CMK (cell line): Measurements from ENCODE around the gene USP4.

Source experiments
- DNase-seq: peaks from one replicate; pipeline ENCODE4 v3.0.0-alpha.2; 2010; ENCODE audit warnings: low read depth

The USP4 gene

DNA sequence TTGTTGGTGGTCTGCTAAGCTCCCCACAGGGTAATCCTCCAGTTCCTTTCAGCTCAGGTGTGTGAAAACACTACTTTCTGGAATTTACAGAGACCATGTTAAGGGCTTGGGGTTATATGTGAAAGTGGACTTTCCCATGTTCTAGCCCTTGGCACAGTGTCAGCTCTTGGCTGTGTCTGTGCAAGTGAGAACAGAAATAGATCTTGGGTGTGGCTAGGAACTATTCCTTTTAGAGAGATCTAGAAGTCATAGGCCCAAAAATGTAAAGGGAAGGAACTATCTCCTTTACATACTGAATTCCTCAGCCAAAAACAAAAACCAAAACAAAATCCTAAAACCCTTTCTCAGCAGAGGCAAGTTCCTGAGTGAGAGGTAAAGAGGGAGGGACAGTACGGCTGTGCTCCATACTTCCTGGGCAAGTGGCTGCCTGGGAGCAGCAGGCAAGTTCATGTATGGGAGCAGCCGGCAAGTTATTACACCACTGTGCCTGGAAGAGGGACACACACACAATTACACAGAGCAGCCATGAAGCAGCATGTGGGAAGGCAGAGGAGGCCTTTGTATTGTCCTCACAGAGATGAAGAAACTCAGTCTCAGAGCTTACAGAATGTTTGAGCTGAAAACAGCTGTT, 43.0 kb downstream of the USP4 start:
- DNase-seq: no peak

DNA sequence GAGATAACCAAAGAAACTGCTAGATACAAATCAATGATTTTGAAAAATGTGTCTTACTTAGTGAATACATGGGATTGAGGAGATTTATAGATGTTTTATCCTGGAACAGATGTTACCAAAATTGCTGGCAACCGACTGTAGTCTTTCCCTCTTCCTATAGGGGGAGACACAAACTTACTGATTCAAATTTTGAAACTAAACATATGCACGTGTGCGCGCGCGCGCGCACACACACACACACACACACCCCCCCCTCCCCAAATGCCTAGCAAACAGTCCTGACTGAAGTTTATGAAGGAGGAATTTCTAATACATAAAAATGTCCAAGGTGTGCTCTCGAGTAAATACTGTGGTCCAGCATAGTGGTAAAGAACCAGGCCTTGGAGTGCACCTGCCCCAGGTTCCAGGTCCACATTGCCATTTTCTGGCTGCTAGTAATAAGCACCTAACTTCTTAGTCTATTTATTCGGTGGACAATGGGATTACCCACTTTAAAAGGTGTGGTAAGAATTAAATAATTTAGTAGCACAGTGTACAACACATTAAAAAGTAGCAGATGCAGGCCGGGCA, 44.3 kb downstream of the USP4 start:
- DNase-seq: no peak

DNA sequence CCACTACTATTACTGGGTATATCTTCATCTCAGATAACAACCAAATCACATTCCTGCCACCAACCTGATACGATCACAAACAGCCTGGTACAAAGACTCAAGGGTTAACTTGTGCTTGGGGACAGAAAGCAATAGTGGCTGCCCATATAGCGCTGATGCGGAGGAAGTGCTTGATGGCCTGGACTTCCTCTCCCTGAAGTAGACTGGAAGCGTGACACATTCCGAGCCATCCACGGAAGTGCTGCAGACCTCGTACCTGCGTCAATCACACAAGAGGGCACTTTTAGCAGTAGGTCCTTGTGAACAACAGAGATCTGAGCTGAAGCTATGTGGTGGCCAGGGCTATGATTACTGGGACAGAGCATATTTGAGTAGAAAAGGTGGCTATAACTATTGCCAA, 45.5 kb downstream of the USP4 start:
- DNase-seq: no peak

DNA sequence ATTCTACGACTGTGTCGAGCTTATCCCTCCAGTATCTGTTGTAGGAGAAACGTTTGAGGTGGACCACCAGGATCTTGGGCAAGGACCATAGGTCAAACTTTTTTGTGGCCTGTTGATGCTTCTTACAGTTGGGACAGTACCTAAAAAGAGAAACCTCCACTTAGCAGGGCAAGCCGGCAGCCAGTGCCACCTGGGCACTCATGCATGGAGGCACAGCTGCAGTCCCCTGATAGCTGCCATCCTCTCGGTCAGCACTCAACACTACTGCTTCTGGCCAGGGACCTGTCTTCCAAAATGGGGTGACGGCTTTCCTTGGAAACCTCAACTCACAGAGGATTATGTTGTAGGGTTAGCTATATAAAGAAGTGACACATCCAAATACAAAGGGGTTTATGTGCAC, 55.9 kb downstream of the USP4 start:
- no peak for DNase-seq

DNA sequence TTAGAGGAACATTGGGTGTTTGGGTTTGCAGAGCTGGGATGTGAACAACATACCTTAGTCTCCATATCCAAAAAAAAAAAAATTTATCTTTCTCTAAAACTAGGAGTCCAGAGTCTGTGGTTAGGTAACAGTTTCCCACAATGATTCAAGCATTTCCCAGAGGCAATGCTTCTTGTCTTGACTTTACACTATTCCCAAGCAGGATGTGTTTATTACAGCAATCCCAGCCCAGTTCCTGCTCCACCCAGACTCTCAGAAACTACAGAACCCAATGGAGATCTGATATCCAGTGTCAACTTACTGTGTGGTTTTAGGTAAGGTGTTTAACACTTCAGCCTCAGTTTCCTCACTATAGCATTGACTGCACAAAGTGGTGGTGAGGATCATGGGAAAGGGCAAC, 60.5 kb downstream of the USP4 start:
- DNase-seq: no peak

DNA sequence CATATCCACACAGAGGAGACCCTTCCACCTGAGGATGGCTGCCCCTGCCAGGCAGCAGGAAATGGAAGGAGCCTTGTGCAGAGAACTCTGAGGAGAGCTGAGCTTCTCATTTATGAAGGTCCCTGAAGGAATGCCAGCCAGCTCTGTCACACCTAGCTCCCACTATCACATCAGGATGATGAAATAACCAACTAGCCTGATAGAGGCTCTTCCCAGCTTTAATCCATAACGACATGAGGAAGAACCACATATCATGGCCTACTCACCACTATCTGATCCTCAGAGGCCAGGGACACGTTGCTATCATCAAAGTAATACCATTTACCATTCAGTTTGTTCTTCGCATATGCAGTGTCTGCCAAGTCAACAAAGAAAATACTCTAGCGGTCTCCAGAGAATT, 61.3 kb downstream of the USP4 start:
- DNase-seq: no peak

DNA sequence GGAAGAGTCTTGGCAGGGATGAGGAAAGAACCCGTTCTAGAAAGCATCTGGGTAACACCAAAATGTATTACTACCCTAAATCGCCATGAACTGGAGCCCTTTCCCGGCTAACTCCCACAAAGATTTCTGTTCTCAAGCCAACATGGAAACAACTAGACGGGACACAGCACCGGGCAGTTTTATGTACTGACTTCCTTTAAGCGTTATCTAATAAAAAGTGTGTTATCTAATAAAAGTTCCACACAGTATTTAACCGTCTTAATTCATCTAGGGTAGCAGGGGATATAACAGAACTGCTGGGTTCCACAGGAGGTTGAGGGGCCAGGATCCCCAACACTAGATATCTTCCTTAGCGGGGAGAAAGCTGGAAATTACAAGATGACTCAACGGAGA, 62.5 kb downstream of the USP4 start:
- DNase-seq: no peak

DNA sequence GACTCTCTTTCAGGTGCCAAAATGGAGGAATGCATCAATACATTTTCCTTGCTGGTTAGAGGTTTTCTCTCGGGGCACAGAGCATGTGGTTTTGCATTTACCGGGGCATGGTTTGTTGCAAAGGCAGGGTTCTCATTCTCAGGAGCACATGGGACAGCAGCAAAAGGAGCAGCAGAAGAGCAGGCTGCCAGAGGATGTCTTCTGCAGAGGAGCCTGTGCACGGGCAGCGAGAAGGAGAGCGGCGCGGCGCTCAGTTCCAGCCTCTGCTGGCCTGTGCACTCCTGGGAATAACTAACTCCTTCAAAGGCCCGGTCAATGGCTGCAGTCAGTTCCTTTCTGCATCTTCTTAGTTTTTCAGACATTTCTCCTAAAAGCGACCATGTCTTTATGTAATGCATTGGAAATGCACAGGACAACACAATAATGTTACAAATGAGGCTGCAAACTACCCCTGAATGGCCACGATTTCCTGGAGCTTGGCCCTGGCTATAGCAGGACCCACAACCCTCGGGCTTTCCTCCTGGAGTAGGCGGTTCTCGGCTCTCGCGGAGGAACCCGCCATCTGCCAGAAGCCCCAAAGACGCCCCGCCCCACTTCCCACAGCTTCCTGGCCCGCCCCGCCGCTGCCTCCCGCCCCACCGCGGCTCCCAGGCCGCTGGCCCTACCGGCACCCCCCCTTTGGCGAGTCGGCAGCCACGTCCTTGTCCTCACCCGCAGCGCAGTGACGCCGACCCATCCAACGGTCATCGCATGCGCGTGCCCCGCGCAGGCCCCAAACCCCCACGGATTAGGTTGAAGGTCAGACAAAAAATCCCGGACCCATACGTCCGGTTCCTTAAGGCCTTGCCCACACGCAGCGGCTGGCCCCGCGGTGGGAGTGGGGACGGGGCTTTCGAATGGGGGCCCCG, 63.1 kb downstream of the USP4 start, which contains the start of gene C3orf62:
TSS of gene C3orf62 (minus strand) at position 758 of the 908 bp plus-strand sequence. CDS start at position 398, 360 bp downstream.
- DNase-seq: peak; percentile 57

DNA sequence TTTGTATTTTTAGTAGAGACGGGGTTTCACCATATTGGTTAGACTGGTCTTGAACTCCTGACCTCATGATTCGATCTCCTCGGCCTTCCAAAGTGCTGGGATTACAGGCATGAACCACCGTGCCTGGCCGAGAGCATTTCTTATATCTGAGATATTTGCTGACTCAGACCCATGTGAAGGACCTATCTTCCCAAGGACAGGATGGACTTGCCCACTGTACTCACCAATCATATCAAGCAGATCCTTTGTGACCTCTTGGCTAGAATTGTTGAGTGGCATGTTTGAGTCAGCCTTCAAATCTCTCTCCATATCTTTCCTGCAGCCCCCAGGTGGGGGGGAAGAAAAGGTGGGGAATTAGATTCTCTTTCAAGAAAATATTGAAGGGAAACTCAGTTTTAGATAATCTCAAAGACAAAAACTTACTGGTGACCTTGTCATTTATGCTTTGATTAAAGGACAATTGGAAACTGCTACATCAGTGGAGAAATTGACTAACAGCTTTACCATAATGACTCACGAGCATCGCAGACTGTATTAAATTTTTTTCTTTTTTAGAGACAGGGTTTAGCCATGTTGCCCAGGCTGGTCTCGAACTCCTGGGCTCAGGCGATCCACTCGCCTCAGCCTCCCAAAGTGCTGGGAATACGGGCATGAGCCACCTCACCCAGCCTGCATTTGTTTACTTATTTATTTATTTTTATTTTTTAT, 65.9 kb downstream of the USP4 start:
- no peak for DNase-seq

DNA sequence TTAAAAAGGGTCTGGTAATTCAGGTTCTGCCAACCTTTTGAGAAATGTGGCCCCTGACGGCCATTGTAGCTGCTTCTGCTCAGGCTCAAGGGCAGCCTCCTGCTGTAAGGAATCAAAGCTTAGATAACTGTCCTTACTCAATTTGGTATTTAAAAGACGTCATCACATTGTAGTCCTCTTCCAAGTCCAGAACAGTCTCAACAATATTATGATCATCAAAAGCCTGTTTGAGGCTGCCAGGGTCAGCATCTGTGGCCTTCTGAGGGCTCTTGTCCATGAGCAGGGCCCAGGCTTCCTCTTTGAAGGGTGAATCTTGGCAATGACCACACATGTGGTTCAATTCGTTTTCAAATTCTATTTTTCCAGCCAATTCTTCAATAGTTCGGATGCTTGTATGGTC, 68.8 kb downstream of the USP4 start:
- DNase-seq: no peak

DNA sequence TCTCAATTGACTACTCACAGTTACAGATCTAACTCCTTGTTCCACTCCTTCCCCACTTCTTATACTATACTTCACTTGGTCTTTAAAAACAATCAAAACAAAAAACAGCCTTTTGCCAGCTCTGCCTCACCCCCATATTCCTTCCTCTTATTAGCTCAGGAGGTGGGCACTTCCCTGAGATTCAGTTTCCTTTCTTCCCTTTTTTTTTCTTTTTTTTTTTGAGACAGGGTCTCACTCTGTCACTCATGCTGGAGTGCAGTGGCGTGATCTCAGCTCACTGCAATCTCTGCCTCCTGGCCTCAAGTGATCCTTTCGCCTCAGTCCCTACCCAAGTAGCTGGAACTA, 69.7 kb downstream of the USP4 start:
- DNase-seq: no peak

DNA sequence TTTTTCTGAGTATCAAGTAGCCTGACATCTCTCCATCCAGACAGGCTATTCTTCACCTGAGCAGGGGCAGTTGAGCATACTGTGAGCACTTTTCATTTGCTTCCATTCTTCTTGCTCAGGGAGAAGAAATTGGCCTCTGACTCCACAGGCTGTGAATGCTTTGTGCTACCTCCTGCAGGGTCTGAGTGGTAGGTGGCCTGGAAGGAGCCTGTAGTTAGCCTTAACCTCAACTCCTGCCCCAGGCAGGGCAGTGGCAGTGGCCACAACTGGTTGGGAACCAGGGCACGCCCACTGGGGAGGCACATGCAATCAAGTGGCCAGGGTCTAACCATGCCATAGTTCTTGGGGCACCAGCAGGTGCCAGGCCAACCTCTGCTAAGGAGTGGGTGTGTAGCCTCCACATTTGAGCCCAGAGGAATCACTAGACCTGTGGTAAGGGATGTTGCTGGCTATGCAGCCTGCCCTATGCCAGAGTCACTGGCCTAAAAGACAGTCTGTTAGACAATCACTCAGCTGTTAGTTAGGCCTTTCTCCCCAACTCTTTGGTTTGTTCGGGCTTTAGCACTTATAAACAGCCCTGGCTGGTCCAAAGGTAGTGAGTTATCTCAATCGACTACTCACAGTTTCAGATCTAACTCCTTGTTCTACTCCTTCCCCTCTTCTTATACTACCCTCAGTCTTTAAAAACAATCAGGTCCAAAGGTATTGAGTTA, 70.3 kb downstream of the USP4 start:
- no peak for DNase-seq

DNA sequence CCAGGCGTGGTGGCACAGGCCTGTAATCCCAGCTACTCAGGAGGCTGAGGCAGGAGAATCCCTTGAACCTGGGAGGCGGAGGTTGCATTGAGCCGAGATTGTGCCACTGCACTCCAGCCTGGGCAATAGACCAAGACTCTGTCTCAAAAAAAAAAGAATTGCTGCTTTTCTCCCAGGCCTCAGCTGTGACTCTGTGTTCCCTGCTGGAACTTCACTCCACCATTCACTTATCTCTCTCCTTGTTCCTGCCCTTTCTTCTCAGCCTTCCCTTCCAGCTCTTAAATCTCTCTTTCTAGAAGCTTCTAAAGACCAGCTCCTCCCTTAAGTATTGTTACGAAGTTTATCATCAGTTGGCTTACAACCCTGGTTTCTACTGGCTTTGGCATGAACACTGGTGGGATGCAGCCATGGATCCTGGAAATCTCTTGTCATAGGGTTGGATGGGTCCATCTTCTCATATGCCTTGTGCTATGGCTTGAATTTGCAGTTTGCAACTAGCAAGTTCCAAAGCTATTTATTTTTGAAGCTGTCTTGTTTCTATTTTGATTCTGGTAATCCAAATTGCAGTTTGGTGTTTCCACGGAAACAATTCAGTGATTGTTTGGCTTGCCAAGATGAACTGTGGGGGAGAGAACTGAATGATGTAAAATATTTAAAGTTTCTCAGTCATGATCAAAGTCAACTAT, 73.3 kb downstream of the USP4 start:
- no peak for DNase-seq

DNA sequence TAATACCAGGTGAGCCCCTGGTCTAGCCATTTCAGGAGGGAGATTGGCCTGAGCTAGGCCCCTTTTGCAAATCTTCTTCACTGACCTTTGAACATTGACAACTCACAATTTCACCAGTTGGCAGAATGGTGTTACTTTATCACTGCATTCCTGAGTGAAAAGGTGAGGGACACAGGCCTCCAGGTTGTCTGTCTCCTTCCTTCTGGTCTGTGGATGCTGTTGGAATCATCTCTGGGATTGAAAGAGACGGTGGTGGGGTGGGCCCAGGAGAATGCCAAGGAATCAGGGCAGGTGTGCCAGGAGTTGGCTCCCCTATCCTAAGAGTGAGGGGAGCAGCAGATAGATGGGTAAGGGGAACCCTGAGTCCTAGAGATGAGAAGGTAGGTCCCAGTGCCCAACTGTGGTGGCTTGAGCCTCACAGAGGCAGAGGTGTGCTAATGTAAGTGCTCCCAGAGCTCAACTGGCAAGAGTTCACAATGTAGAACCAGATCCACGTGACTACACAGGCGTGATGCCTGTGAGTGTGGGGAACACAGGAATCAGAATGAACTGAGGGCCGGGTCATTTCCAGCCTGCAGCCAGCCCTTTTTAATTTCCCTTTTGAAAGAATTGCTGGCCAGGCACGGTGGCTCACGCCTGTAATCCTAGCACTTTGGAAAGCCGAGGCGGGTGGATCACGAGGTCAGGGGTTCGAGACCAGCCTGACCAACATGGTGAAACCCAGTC, 74.0 kb downstream of the USP4 start:
- no peak for DNase-seq

DNA sequence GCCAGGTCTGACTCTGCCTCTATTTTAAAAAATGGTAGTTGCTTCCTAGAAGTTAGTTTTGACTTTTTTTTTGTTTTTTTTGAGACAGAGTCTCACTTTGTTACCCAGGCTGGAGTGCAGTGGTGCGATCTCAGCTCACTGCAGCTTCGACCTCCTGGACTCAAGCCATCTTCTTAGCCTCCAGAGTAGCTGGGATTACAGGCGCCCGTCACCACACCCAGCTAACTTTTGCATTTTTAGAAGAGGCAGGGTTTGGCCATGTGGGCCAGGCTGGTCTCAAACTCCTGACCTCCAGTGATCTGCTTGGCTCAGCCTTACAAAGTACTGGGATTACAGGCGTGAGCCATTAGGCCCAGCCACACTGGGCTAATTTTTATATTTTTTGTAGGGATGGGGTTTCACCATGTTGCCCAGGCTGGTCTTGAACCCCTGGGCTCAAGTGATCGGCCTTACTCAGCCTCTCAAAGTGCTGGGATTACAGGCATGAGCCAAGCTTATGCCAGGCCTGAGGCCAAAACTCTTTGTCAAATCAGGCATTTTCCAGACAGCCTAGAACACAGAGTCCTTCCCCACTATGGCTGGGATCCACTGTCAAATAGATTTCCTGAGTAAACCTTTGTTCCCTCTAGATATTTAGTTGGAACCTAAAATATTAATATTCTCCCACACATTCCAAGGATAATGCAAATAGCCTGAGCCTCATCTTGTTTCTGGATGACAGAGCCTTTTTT, 76.5 kb downstream of the USP4 start:
- no peak for DNase-seq

DNA sequence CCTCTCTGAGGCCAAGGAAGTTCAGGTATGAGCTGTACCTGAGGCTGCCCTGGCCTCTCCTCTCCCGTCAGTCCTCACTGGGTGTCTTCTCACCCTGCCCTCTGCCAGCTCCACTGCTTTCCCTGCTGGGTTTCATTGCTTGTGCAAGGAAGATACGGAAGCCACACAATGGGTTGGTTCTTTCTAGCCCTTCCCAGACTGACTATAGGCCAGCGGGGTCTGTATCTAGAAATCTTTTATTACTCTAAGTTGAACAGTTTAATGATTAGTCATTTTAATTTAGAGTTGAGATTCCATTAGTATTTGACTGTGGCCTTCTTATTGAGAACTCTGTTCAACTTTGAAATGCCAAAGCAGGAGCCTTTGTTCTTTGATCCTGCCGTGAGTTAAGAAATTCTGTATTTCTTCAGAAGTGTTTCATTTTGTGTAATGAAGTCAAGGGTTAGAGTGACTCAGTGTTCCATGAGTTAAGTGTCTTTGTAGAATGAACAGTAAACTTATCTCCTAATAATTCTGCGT, 79.0 kb downstream of the USP4 start:
- no peak for DNase-seq

DNA sequence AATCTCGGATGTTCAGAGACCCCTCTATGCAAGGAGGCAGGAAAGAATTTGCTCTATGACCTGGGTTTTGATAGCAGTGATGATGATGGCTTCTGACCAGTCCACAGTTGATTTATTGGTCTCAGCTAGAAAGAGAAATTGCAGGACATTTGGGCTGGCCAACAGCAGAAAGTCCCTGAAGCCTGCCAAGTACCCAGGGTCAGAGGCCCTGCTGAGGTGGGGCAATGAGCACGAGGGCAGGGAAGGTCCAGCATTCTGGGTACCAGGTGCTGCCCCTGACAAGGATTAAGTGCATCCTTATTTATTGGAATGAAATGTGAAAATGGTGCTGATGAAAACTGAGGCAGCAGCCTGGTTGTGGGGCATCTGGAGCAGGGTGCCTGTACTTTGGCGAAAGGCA, 82.7 kb downstream of the USP4 start:
- no peak for DNase-seq

DNA sequence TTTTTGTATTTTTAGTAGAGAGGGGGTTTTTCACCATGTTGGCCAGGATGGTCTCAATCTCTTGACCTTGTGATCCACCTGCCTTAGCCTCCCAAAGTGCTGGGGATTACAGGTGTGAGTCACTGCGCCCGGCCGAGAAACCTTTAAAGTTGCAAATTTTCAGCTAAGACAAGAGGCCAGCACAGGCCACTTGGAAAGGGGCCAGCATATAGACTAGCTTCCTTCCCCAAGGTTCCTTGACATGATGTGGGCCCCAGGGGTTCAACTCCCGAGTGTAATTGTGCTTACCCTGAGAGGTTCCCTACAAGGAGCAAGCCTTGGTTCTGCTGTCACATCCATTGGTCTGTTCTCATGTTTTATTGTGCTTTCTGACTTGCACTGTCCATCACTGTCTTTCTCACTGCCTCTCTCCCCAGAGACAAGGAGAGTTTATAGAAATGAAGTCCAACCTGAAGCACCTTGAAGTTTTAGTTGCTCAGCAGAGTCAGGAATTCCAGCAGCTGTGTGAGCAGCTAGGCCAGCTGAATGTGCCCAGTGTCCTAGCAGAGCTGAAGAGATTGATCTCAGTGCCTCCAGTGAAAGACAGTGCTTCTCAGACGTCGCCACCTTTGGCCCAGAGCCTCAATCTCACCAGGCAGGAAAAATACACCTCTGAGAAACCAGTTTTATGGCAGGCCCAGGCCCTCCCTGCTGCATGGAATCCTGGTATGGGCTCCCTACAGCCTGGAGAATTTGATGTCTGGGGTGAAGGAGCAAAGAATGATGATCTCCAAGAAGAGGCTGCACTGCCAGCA, 83.9 kb downstream of the USP4 start:
- DNase-seq: no peak

DNA sequence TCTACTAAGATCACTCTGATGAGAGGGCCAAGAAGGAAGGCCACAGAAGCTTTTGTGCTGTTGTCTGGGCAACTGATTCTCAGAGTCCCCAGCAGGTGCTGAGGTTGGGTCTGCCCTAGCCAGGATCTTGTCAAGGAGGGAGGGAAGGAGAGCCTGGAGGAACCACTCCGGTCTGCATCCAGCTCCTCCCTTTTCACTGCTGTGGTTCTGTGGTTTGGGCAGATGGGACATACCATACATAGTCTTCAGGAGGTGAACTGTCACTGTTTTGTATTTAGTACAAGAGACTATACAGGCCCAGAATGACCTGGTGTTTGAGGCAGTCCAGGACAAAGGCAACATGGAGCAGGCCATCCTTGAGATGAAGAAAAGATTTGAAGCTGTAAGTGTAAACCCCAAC, 84.7 kb downstream of the USP4 start:
- DNase-seq: no peak
